Heart right ventricle (tissue), 16 donors: ENCODE measurements around the gene PSMA7. TPM values are rescaled to one million over a fixed set of nuclear protein-coding genes. Genes with fewer than 3 reads are reported as not detected.

Source experiments
- ATAC-seq, 8 donors: fragments of 200-7000 bp; cut with Tn5 transposase; one replicate each; pipeline ENCODE4 v1.9.1; 2020; ENCODE audit warnings: mild to moderate bottlenecking in 8 of 8, moderate library complexity in 8 of 8, moderate number of reproducible peaks in 1 of 8
- DNase-seq, 2 donors: peaks; one replicate each; pipeline ENCODE4 v3.0.0-alpha.2; 2020
- H3K27ac ChIP-seq, 10 donors: fragments of 200-600 bp; sonication (generic) in 2 of 10; one replicate each; pipeline versions ENCODE4 v1.5.0 to v1.8.0; 2020 to 2022; ENCODE audit warnings: mild to moderate bottlenecking in 3 of 10
- H3K27me3 ChIP-seq, 7 donors: fragments of 200-600 bp; one replicate each; pipeline ENCODE4 v1.8.0; 2021 to 2022; ENCODE audit warnings: mild to moderate bottlenecking in 2 of 7
- H3K36me3 ChIP-seq, 9 donors: fragments of 200-600 bp; sonication (generic) in 1 of 9; one replicate each; pipeline versions ENCODE4 v1.5.0 to v1.8.0; 2020 to 2022; ENCODE audit warnings: mild to moderate bottlenecking in 2 of 9
- H3K4me1 ChIP-seq, 9 donors: fragments of 200-600 bp; sonication (generic) in 1 of 9; one replicate each; pipeline versions ENCODE4 v1.5.0 to v1.8.0; 2020 to 2022; ENCODE audit warnings: mild to moderate bottlenecking in 4 of 9
- H3K4me3 ChIP-seq, 10 donors: fragments of 200-600 bp; sonication (generic) in 2 of 10; one replicate each; pipeline versions ENCODE4 v1.5.0 to v1.8.0; 2020 to 2022; ENCODE audit warnings: mild to moderate bottlenecking in 7 of 10, moderate library complexity in 2 of 10
- H3K9me3 ChIP-seq, 11 donors: fragments of 200-600 bp in 10 of 11; sonication (generic) in 2 of 11; one replicate each; pipeline versions ENCODE4 v1.5.0 to v1.8.0; 2013 to 2022; ENCODE audit warnings: mild to moderate bottlenecking in 2 of 11, control low read depth in 1 of 11, moderate library complexity in 1 of 11
- CTCF ChIP-seq, 9 donors: fragments of 200-600 bp; sonication (generic) in 2 of 9; IDR thresholded peaks; one replicate each; pipeline versions ENCODE4 v1.5.0 to v1.8.0; 2021 to 2022; ENCODE audit warnings: antibody characterized with exemption in 9 of 9, mild to moderate bottlenecking in 5 of 9, moderate library complexity in 1 of 9
- WGBS, 2 donors: extraction: QIAGEN DNeasy Blood & Tissue Kit; methylation state at CpG; one replicate each; pipeline ENCODE4 v1.1.7; 2013; ENCODE audit warnings: inconsistent platforms in 1 of 2; 5-methylcytosine and 5-hydroxymethylcytosine counted together
- intact Hi-C, 10 donors: fragments of 100-400 bp; cut with DNase I; formaldehyde crosslinking; loops; one replicate each; pipeline versions ENCODE4 v1.11.1 to v1.14.2; 2022
- polyA plus RNA-seq, 2 donors: library from polyadenylated mRNA; stranded (reverse); fragments of 200-250 nt; gene quantifications; one replicate each; pipeline ENCODE4 v1.2.3, GENCODE V29; 2013
- total RNA-seq, 10 donors: library from RNA; stranded (reverse); fragmentation: NEBNext Ultra II Directional in 3 of 10; extraction: Animal tissue kit (Norgen Biotek cat#: 25700) in 3 of 10; gene quantifications; one replicate each; pipeline versions ENCODE4 v1.2.1 to v1.2.4, GENCODE V29; 2021 to 2023
- donor health status: Arrhythmogenic right ventricular cardiomyopathy.
- donor health status: ischemic (EF 13 %, LVEDD 7.1; RV severe dilation, severe dysfunction).
- donor health status: healthy with polysubstance abuse.
- donor health status: DM: no; HTN: yes; CAD: no.
- donor health status: DM: no; HTN: no; CAD: no.
- donor health status: ischemic (EF 25% LVEDD 6.9; RV normal size, moderate dysfunction).
- donor health status: ischemic (EF 25% LVEDD 5.7; RV mildly dilated, moderate dysfunction).
- donor health status: healthy.
- donor health status: DM: yes; HTN: yes; CAD: no.
- donor health status: Ischemic cardiomyopathy.
- donor health status: ischemic (EF 35%, LVEDD 5.7; RV mildly dilated, moderate dysfunction).
- donor health status: nonischemic (EF 11% LVEDD 7.7; RV severe dilation, severe dysfunction).
- donor health status: DM: yes; HTN: yes; CAD: no.
- donor health status: PGD.
- donor health status: ischemic (EF 29% LVEDD 5.4; RV normal size, mild dysfunction).
- donor health status: nonischemic (EF 23%, LVEDD 6.1; RV moderate dilation, normal function).

The PSMA7 gene
- total and polyA plus RNA-seq, 12 donors, result 143 to 567 (median 200) TPM

- no peak for ATAC-seq
- DNase-seq, result no peak
- Histone ChIP-seq H3K27me3 (no peaks in the 10 kb centered on the region), H3K27ac (no peak overlapping the region), H3K9me3 (no peaks in the 10 kb centered on the region), H3K4me3 (no peak overlapping the region), H3K36me3 (peaks cover 0 to 72% (median 54%) of the 10 kb centered on the region in 9 donors), H3K4me1 (peaks cover 5 to 57% (median 28%) of the 10 kb centered on the region in 9 donors)
- TF ChIP-seq CTCF (IDR thresholded peaks at IDR 0.05), result no peak
- intact Hi-C loops, result loop anchor here in 1 of 10 donors (5.0 kb wide), 1 partner anchor 104 kb away; no protein-coding TSS in a partner anchor
- 95 to 96% methylated on average over 20 of the region's 20 CpGs for WGBS, 2 donors
Observed at GRCh38 chr20:62126141-62126540, 17.1 kb downstream of the PSMA7 start.

- Histone ChIP-seq H3K27ac (peak overlapping the region in 9 of 10 donors; percentile 79 to 96 (median 88)), H3K9me3 (no peaks in the 10 kb centered on the region), H3K27me3 (peaks cover 0 to 9% (median 3%) of the 10 kb centered on the region in 7 donors), H3K4me3 (peak overlapping the region; percentile 65 to 90 (median 81)), H3K36me3 (peaks cover 0 to 46% (median 30%) of the 10 kb centered on the region in 9 donors), H3K4me1 (peaks cover 5 to 54% (median 36%) of the 10 kb centered on the region in 9 donors)
- DNase-seq (no peak), ATAC-seq (no peak)
- WGBS, 2 donors, result 25% methylated on average over 19 of the region's 19 CpGs
- no peak for TF ChIP-seq CTCF (IDR thresholded peaks at IDR 0.05)
- intact Hi-C loops, result loop anchor here in 5 of 10 donors (2.0 to 5.0 kb wide), 4 partner anchors 13 to 57 kb away; partner anchors contain the start of genes TAF4 (in 2 of the 5), PSMA7 (in 1 of the 5) and SS18L1 (in 1 of the 5)
Observed at GRCh38 chr20:62123450-62124118, 19.6 kb downstream of the PSMA7 start.

- peaks cover 5 to 54% (median 37%) of the 10 kb centered on the region in 9 donors for H3K4me1 ChIP-seq
- 0 to 1% methylated on average over 46 to 77 of the region's 77 CpGs for WGBS, 2 donors
- no peaks in the 10 kb centered on the region for H3K9me3 ChIP-seq
- H3K36me3 ChIP-seq, result peaks cover 0 to 39% (median 29%) of the 10 kb centered on the region in 9 donors
- TF ChIP-seq CTCF (IDR thresholded peaks at IDR 0.05), result no peak
- peak in 2 of 8 donors; percentile 8 to 17 for ATAC-seq
- intact Hi-C loops, result loop anchor here in 4 of 10 donors (1.0 to 5.0 kb wide), 4 partner anchors 14 to 57 kb away; partner anchors contain the start of genes TAF4 (in 2 of the 4), PSMA7 (in 1 of the 4) and SS18L1 (in 1 of the 4)
- H3K27me3 ChIP-seq, result peaks cover 0 to 9% (median 6%) of the 10 kb centered on the region in 7 donors
- DNase-seq, result peak; percentile 23 to 44
- peak overlapping the region; percentile 71 to 96 (median 88) for H3K27ac ChIP-seq
- H3K4me3 ChIP-seq, result peak overlapping the region; percentile 65 to 90 (median 81)
Observed at GRCh38 chr20:62122654-62123449, 20.3 kb downstream of the PSMA7 start.
